Neural cell (in vitro differentiated cells): ENCODE results near the gene COX17. TPM values are rescaled to one million over a fixed set of nuclear protein-coding genes. Genes with fewer than 3 reads are reported as not detected.

Experiments
- H2AFZ ChIP-seq: fragments of 200-600, 300-800 bp; sonication (generic), shearing (Covaris generic); 2 replicates; pipeline ENCODE4 v1.6.0; 2014; ENCODE audit warnings: low read depth, mild to moderate bottlenecking, antibody characterized with exemption, low read length, moderate library complexity
- H3F3A ChIP-seq: fragments of 200-600 bp; shearing (Covaris generic); 2 replicates; pipeline ENCODE4 v1.6.1; 2016; ENCODE audit warnings: mild to moderate bottlenecking, moderate library complexity, mixed read lengths, antibody characterized with exemption, low read length; ENCODE audit not compliant: insufficient read depth, poor library complexity, severe bottlenecking
- H3K27ac ChIP-seq: fragments of 200-600, 300-800 bp; sonication (generic), shearing (Covaris generic); 2 replicates; pipeline ENCODE4 v1.5.1; 2014; ENCODE audit warnings: mild to moderate bottlenecking, low read length, moderate library complexity
- H3K27me3 ChIP-seq: fragments of 300-800, 200-600 bp; sonication (generic), shearing (Covaris generic); 2 replicates; pipeline ENCODE4 v1.6.0; 2014; ENCODE audit warnings: mild to moderate bottlenecking, low read depth, low read length, moderate library complexity; ENCODE audit not compliant: insufficient read depth
- H3K36me3 ChIP-seq: fragments of 300-800, 200-600 bp; sonication (generic), shearing (Covaris generic); 2 replicates; pipeline ENCODE4 v1.5.1; 2014; ENCODE audit warnings: mild to moderate bottlenecking, antibody characterized with exemption, low read length, moderate library complexity; ENCODE audit not compliant: insufficient read depth
- H3K4me2 ChIP-seq: fragments of 300-800, 200-600 bp; sonication (generic), shearing (Covaris generic); 2 replicates; pipeline ENCODE4 v1.6.0; 2014; ENCODE audit warnings: mild to moderate bottlenecking, low read length
- H3K4me3 ChIP-seq: fragments of 300-800, 200-600 bp; sonication (generic), shearing (Covaris generic); 2 replicates; pipeline ENCODE4 v1.5.1; 2014; ENCODE audit warnings: mild to moderate bottlenecking, low read length, moderate library complexity
- H3K79me2 ChIP-seq: fragments of 200-600 bp; shearing (Covaris generic); replicated peaks from 2 replicates; pipeline ENCODE4 v1.6.0; 2014; ENCODE audit warnings: mild to moderate bottlenecking, low read length, moderate library complexity; ENCODE audit not compliant: insufficient read depth
- H3K9ac ChIP-seq: fragments of 300-800, 200-600 bp; sonication (generic), shearing (Covaris generic); 2 replicates; pipeline ENCODE4 v1.6.1; 2016; ENCODE audit warnings: mild to moderate bottlenecking, low read length, mixed read lengths
- H3K9me2 ChIP-seq: fragments of 200-600 bp; shearing (Covaris generic); 2 replicates; pipeline ENCODE4 v1.6.1; 2016; ENCODE audit warnings: mild to moderate bottlenecking, low read length, mixed read lengths; ENCODE audit not compliant: insufficient read depth
- H3K9me3 ChIP-seq: fragments of 200-600, 300-800 bp; sonication (generic), shearing (Covaris generic); 2 replicates; pipeline ENCODE4 v1.6.1; 2016; ENCODE audit warnings: mild to moderate bottlenecking, mixed run types, low read length, moderate library complexity, mixed read lengths
- H4K20me1 ChIP-seq: fragments of 200-600 bp; shearing (Covaris generic); 2 replicates; pipeline ENCODE4 v1.6.1; 2016; ENCODE audit warnings: mild to moderate bottlenecking, mixed run types; ENCODE audit not compliant: insufficient read depth
- EP300 ChIP-seq: fragments of 450-650 bp; conservative IDR thresholded peaks from 2 replicates; pipeline ENCODE4 v1.6.1; 2014; ENCODE audit warnings: antibody characterized with exemption, mild to moderate bottlenecking, moderate library complexity; ENCODE audit not compliant: poor library complexity, severe bottlenecking
- MXI1 ChIP-seq: fragments of 450-650 bp; conservative IDR thresholded peaks from 2 replicates; pipeline ENCODE4 v1.6.1; 2014; ENCODE audit warnings: antibody characterized with exemption, mild to moderate bottlenecking; ENCODE audit not compliant: poor library complexity, severe bottlenecking
- POLR2AphosphoS5 ChIP-seq: IDR thresholded peaks from 2 replicates; pipeline ENCODE4 v1.6.1; 2012
- polyA plus RNA-seq: library from polyadenylated mRNA; depleted of rRNA; stranded (reverse); fragments of >200 nt; gene quantifications from 2 replicates; pipeline ENCODE4 v1.2.3, GENCODE V29; 2014

COX17 gene
- polyA plus RNA-seq, 1 donor from 2014 or later: 49.4 TPM

- TF ChIP-seq EP300 (no peak), POLR2AphosphoS5 (no peak), MXI1 (no peak)
- Histone ChIP-seq H3K9me2 (no peaks in the 10 kb centered on the region), H3K9me3 (no peaks in the 10 kb centered on the region), H3K9ac (no peak overlapping the region), H3K27me3 (no peaks in the 10 kb centered on the region), H3K4me3 (no peak overlapping the region), H3K36me3 (no peaks in the 10 kb centered on the region), H3K4me2 (no peak overlapping the region), H3F3A (no peaks in the 10 kb centered on the region), H3K79me2 (no peaks in the 10 kb centered on the region), H3K27ac (no peak overlapping the region), H2AFZ (no peak overlapping the region), H4K20me1 (no peaks in the 10 kb centered on the region)
Observed at GRCh38 chr3:119620899-119621298, 56.3 kb downstream of the COX17 start.

Other genes with a start within 250 kb of the COX17 start
- gene TMEM39A, start 213.8 kb downstream of the COX17 start, polyA plus RNA-seq: 21.1 and 31.6 TPM in 2 replicates
- gene POGLUT1, start 208.4 kb downstream of the COX17 start, polyA plus RNA-seq: 26.9 and 27.2 TPM in 2 replicates
- 109 and 110 TPM in 2 replicates for gene TIMMDC1, start 178.9 kb downstream of the COX17 start, polyA plus RNA-seq
- not detected in 2 replicates for gene CD80, start 117.8 kb downstream of the COX17 start, polyA plus RNA-seq
- gene ADPRH, start 97.9 kb downstream of the COX17 start, polyA plus RNA-seq: 0.07 and 0.94 TPM in 2 replicates
- gene PLA1A, start 79.5 kb downstream of the COX17 start, polyA plus RNA-seq: not detected in 2 replicates
- gene POPDC2, start 16.8 kb downstream of the COX17 start, polyA plus RNA-seq: 3.4 and 10.3 TPM in 2 replicates
- 12.5 and 14.2 TPM in 2 replicates for gene CFAP91, start 25.6 kb upstream of the COX17 start, polyA plus RNA-seq
- 0.53 and 0.72 TPM in 2 replicates for gene NR1I2, start 104.7 kb upstream of the COX17 start, polyA plus RNA-seq